HG03521 (cell line): ENCODE data around the gene RIPK1.

Experiments used
- ATAC-seq: cut with Tn5 transposase; IDR thresholded peaks from one replicate; pipeline ENCODE4 v1.9.1; 2021; ENCODE audit warnings: mild to moderate bottlenecking, moderate library complexity; ENCODE audit not compliant: unreplicated experiment

RIPK1 gene

GRCh38 chr6:3079682-3080081, 11.4 kb downstream of the RIPK1 start:
- no peak for ATAC-seq

- no peak for ATAC-seq
Measured at GRCh38 chr6:3081960-3082359, 13.7 kb downstream of the RIPK1 start.

- ATAC-seq = no peak
Measured at GRCh38 chr6:3085074-3085473, 16.8 kb downstream of the RIPK1 start.

- ATAC-seq = no peak
Measured at GRCh38 chr6:3086282-3086946, 18.1 kb downstream of the RIPK1 start.

- no peak for ATAC-seq
Measured at GRCh38 chr6:3088446-3088845, 20.2 kb downstream of the RIPK1 start.

- ATAC-seq = no peak
Measured at GRCh38 chr6:3088968-3089367, 20.7 kb downstream of the RIPK1 start.

GRCh38 chr6:3090013-3090412, 21.7 kb downstream of the RIPK1 start:
- no peak for ATAC-seq

- ATAC-seq = no peak
Measured at GRCh38 chr6:3094815-3095214, 26.5 kb downstream of the RIPK1 start.

GRCh38 chr6:3102875-3103274, 34.6 kb downstream of the RIPK1 start:
- ATAC-seq = no peak

GRCh38 chr6:3108746-3109414, 40.6 kb downstream of the RIPK1 start:
- no peak for ATAC-seq

GRCh38 chr6:3109761-3110160, 41.5 kb downstream of the RIPK1 start:
- ATAC-seq = no peak

- ATAC-seq = no peak
Measured at GRCh38 chr6:3114377-3114776, 46.1 kb downstream of the RIPK1 start.

- no peak for ATAC-seq
Measured at GRCh38 chr6:3117912-3118352, 49.6 kb downstream of the RIPK1 start.

- ATAC-seq = peak; percentile 95
Measured at GRCh38 chr6:3118353-3119039, 50.2 kb downstream of the RIPK1 start, which contains the start of gene BPHL. BPHL (plus strand) TSS chr6:3118711; CDS start chr6:3118741, 30 bp downstream.

- ATAC-seq = no peak
Measured at GRCh38 chr6:3119040-3119723, 50.9 kb downstream of the RIPK1 start.

GRCh38 chr6:3120765-3121089, 52.4 kb downstream of the RIPK1 start:
- ATAC-seq = no peak

- ATAC-seq = no peak
Measured at GRCh38 chr6:3122823-3123182, 54.5 kb downstream of the RIPK1 start.

- ATAC-seq = no peak
Measured at GRCh38 chr6:3124667-3125066, 56.4 kb downstream of the RIPK1 start.

- ATAC-seq = no peak
Measured at GRCh38 chr6:3125815-3126214, 57.5 kb downstream of the RIPK1 start.

- ATAC-seq = no peak
Measured at GRCh38 chr6:3128356-3129108, 60.2 kb downstream of the RIPK1 start.

- no peak for ATAC-seq
Measured at GRCh38 chr6:3131695-3132094, 63.4 kb downstream of the RIPK1 start.
